ENCODE data around the gene NCKAP5.

The NCKAP5 gene

GRCh38 chr2:132691556-132691955 is 876.7 kb downstream of the NCKAP5 start:
- Histone ChIP-seq H3K14ac (ENCODE audit: low read length) (no peak overlapping the region), H3K79me1 (ENCODE audit: low read depth, low read length) (no peaks in the 10 kb centered on the region), H3K27ac (replicated peaks; ENCODE audit: low read length) (no peak overlapping the region), H3K9ac (ENCODE audit: low read depth, low read length, poor library complexity) (no peak overlapping the region), H4K91ac (ENCODE audit: low read depth, low read length, poor library complexity) (no peak overlapping the region), H3K4me1 (ENCODE audit: control insufficient read depth in 2 of 2, insufficient read depth in 1 of 2, low read depth in 1 of 2, low read length in 2 of 2) (no peaks in the 10 kb centered on the region), H3K4ac (ENCODE audit: low read length) (no peak overlapping the region), H3K27me3 (ENCODE audit: control insufficient read depth in 3 of 3, insufficient read depth in 3 of 3, low read depth in 1 of 3, low read length in 3 of 3) (no peaks in the 10 kb centered on the region), H3K18ac (ENCODE audit: low read length) (no peak overlapping the region), H3K4me3 (ENCODE audit: low read length in 2 of 2) (no peak overlapping the region), H3K36me3 (replicated peaks in 1 of 2; ENCODE audit: control insufficient read depth in 2 of 2, insufficient read depth in 2 of 2, low read length in 2 of 2) (peaks cover 0 to 42% of the 10 kb centered on the region in 2 donors), H2BK15ac (ENCODE audit: low read length) (no peak overlapping the region), H3K4me2 (ENCODE audit: insufficient read depth, low read length, poor library complexity, severe bottlenecking) (no peak overlapping the region), H2BK120ac (ENCODE audit: low read depth, low read length) (no peak overlapping the region), H3K23ac (ENCODE audit: low read depth, low read length, poor library complexity) (no peak overlapping the region), H4K8ac (ENCODE audit: low read depth, low read length) (no peak overlapping the region), H2AK5ac (ENCODE audit: low read depth, low read length) (no peak overlapping the region), H2BK5ac (ENCODE audit: low read length) (no peak overlapping the region), H3K9me3 (replicated peaks in 1 of 2; ENCODE audit: control insufficient read depth in 2 of 2, insufficient read depth in 1 of 2, low read depth in 1 of 2, low read length in 2 of 2) (peaks cover 0 to 1% of the 10 kb centered on the region in 2 donors), H2BK12ac (ENCODE audit: low read length) (no peak overlapping the region), H2AFZ (ENCODE audit: low read length) (no peak overlapping the region)
- no peak for DNase-seq (ENCODE audit: low spot score)
- WGBS, 2 donors (ENCODE audit: extremely low coverage in 2 of 2, insufficient read length in 2 of 2, insufficient replicate concordance in 1 of 2) = no CpG with 5 or more reads among the region's 4 CpGs

- Histone ChIP-seq H2BK120ac (ENCODE audit: low read depth, low read length) (no peak overlapping the region), H2AFZ (ENCODE audit: low read length) (no peak overlapping the region), H2BK12ac (ENCODE audit: low read length) (no peak overlapping the region), H4K91ac (ENCODE audit: low read depth, low read length, poor library complexity) (no peak overlapping the region), H3K4ac (ENCODE audit: low read length) (no peak overlapping the region), H3K79me1 (ENCODE audit: low read depth, low read length) (no peaks in the 10 kb centered on the region), H3K9ac (ENCODE audit: low read depth, low read length, poor library complexity) (no peak overlapping the region), H3K23ac (ENCODE audit: low read depth, low read length, poor library complexity) (no peak overlapping the region), H2BK15ac (ENCODE audit: low read length) (no peak overlapping the region), H3K4me3 (ENCODE audit: low read length in 2 of 2) (no peak overlapping the region), H3K14ac (ENCODE audit: low read length) (no peak overlapping the region), H3K27me3 (ENCODE audit: control insufficient read depth in 3 of 3, insufficient read depth in 3 of 3, low read depth in 1 of 3, low read length in 3 of 3) (no peaks in the 10 kb centered on the region), H3K27ac (replicated peaks; ENCODE audit: low read length) (no peak overlapping the region), H3K4me2 (ENCODE audit: insufficient read depth, low read length, poor library complexity, severe bottlenecking) (no peak overlapping the region), H3K4me1 (ENCODE audit: control insufficient read depth in 2 of 2, insufficient read depth in 1 of 2, low read depth in 1 of 2, low read length in 2 of 2) (no peaks in the 10 kb centered on the region), H3K36me3 (replicated peaks in 1 of 2; ENCODE audit: control insufficient read depth in 2 of 2, insufficient read depth in 2 of 2, low read length in 2 of 2) (peaks cover 0 to 41% of the 10 kb centered on the region in 2 donors), H4K8ac (ENCODE audit: low read depth, low read length) (no peak overlapping the region), H3K18ac (ENCODE audit: low read length) (no peak overlapping the region), H3K9me3 (replicated peaks in 1 of 2; ENCODE audit: control insufficient read depth in 2 of 2, insufficient read depth in 1 of 2, low read depth in 1 of 2, low read length in 2 of 2) (peaks cover 0 to 1% of the 10 kb centered on the region in 2 donors), H2BK5ac (ENCODE audit: low read length) (no peak overlapping the region), H2AK5ac (ENCODE audit: low read depth, low read length) (no peak overlapping the region)
- no CpG with 5 or more reads among the region's 1 CpG for WGBS, 2 donors (ENCODE audit: extremely low coverage in 2 of 2, insufficient read length in 2 of 2, insufficient replicate concordance in 1 of 2)
- no peak for DNase-seq (ENCODE audit: low spot score)
Measured at GRCh38 chr2:132690664-132691303, 877.5 kb downstream of the NCKAP5 start.

GRCh38 chr2:132681766-132682165 is 886.5 kb downstream of the NCKAP5 start:
- Histone ChIP-seq H3K36me3 (replicated peaks in 1 of 2; ENCODE audit: control insufficient read depth in 2 of 2, insufficient read depth in 2 of 2, low read length in 2 of 2) (peaks cover 0 to 44% of the 10 kb centered on the region in 2 donors), H2BK5ac (ENCODE audit: low read length) (no peak overlapping the region), H3K18ac (ENCODE audit: low read length) (no peak overlapping the region), H3K9ac (ENCODE audit: low read depth, low read length, poor library complexity) (no peak overlapping the region), H4K91ac (ENCODE audit: low read depth, low read length, poor library complexity) (no peak overlapping the region), H3K23ac (ENCODE audit: low read depth, low read length, poor library complexity) (no peak overlapping the region), H2BK15ac (ENCODE audit: low read length) (no peak overlapping the region), H3K79me1 (ENCODE audit: low read depth, low read length) (no peaks in the 10 kb centered on the region), H2BK120ac (ENCODE audit: low read depth, low read length) (no peak overlapping the region), H3K27ac (replicated peaks; ENCODE audit: low read length) (no peak overlapping the region), H4K8ac (ENCODE audit: low read depth, low read length) (no peak overlapping the region), H3K4me1 (ENCODE audit: control insufficient read depth in 2 of 2, insufficient read depth in 1 of 2, low read depth in 1 of 2, low read length in 2 of 2) (peaks cover 0 to 2% of the 10 kb centered on the region in 2 donors), H3K14ac (ENCODE audit: low read length) (no peak overlapping the region), H3K27me3 (ENCODE audit: control insufficient read depth in 3 of 3, insufficient read depth in 3 of 3, low read depth in 1 of 3, low read length in 3 of 3) (no peaks in the 10 kb centered on the region), H3K9me3 (replicated peaks in 1 of 2; ENCODE audit: control insufficient read depth in 2 of 2, insufficient read depth in 1 of 2, low read depth in 1 of 2, low read length in 2 of 2) (no peaks in the 10 kb centered on the region), H2AK5ac (ENCODE audit: low read depth, low read length) (no peak overlapping the region), H3K4ac (ENCODE audit: low read length) (no peak overlapping the region), H2AFZ (ENCODE audit: low read length) (no peak overlapping the region), H3K4me2 (ENCODE audit: insufficient read depth, low read length, poor library complexity, severe bottlenecking) (no peak overlapping the region), H3K4me3 (ENCODE audit: low read length in 2 of 2) (no peak overlapping the region), H2BK12ac (ENCODE audit: low read length) (no peak overlapping the region)
- no CpG with 5 or more reads among the region's 1 CpG for WGBS, 2 donors (ENCODE audit: extremely low coverage in 2 of 2, insufficient read length in 2 of 2, insufficient replicate concordance in 1 of 2)
- DNase-seq (ENCODE audit: low spot score) = no peak

DNA sequence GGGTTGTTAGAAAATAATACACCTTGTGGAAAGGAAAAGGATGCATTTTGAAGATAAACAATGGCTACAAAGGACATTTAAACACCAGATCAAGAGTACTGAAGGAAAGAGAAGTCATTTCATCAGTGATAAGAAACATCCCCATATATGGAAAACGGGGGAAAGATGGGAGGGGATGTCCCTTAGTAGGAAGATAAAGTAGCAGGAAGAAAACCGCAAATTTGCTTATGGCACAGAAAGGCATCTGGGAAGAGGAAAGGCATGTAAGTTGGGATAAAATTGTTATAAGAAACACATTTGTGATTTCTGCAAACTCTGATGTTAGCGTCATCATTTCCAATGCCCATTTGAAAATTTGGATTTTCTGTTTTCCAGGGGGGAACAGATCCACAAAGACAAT is 887.7 kb downstream of the NCKAP5 start:
- Histone ChIP-seq H3K79me1 (ENCODE audit: low read depth, low read length) (no peaks in the 10 kb centered on the region), H3K4me1 (ENCODE audit: control insufficient read depth in 2 of 2, insufficient read depth in 1 of 2, low read depth in 1 of 2, low read length in 2 of 2) (peaks cover 0 to 2% of the 10 kb centered on the region in 2 donors), H3K14ac (ENCODE audit: low read length) (no peak overlapping the region), H4K91ac (ENCODE audit: low read depth, low read length, poor library complexity) (no peak overlapping the region), H2BK120ac (ENCODE audit: low read depth, low read length) (no peak overlapping the region), H3K9me3 (replicated peaks in 1 of 2; ENCODE audit: control insufficient read depth in 2 of 2, insufficient read depth in 1 of 2, low read depth in 1 of 2, low read length in 2 of 2) (no peaks in the 10 kb centered on the region), H2AFZ (ENCODE audit: low read length) (no peak overlapping the region), H4K8ac (ENCODE audit: low read depth, low read length) (no peak overlapping the region), H3K4ac (ENCODE audit: low read length) (no peak overlapping the region), H3K36me3 (replicated peaks in 1 of 2; ENCODE audit: control insufficient read depth in 2 of 2, insufficient read depth in 2 of 2, low read length in 2 of 2) (peaks cover 0 to 35% of the 10 kb centered on the region in 2 donors), H2AK5ac (ENCODE audit: low read depth, low read length) (no peak overlapping the region), H3K27ac (replicated peaks; ENCODE audit: low read length) (no peak overlapping the region), H3K4me3 (ENCODE audit: low read length in 2 of 2) (no peak overlapping the region), H3K18ac (ENCODE audit: low read length) (no peak overlapping the region), H2BK15ac (ENCODE audit: low read length) (no peak overlapping the region), H2BK12ac (ENCODE audit: low read length) (no peak overlapping the region), H3K4me2 (ENCODE audit: insufficient read depth, low read length, poor library complexity, severe bottlenecking) (no peak overlapping the region), H2BK5ac (ENCODE audit: low read length) (no peak overlapping the region), H3K27me3 (ENCODE audit: control insufficient read depth in 3 of 3, insufficient read depth in 3 of 3, low read depth in 1 of 3, low read length in 3 of 3) (no peaks in the 10 kb centered on the region), H3K9ac (ENCODE audit: low read depth, low read length, poor library complexity) (no peak overlapping the region), H3K23ac (ENCODE audit: low read depth, low read length, poor library complexity) (no peak overlapping the region)
- DNase-seq (ENCODE audit: low spot score) = no peak
- no CpG with 5 or more reads among the region's 3 CpGs for WGBS, 2 donors (ENCODE audit: extremely low coverage in 2 of 2, insufficient read length in 2 of 2, insufficient replicate concordance in 1 of 2)
